GM06990 (cell line): ENCODE measurements around the gene IL1RAPL1.

ENCODE experiments used
- DNase-seq: peaks from one replicate; pipeline ENCODE4 v3.0.0-alpha.2; 2011; ENCODE audit not compliant: insufficient read length; ENCODE audit errors: extremely low read depth
- H3K27me3 ChIP-seq: replicated peaks from 2 replicates; pipeline ENCODE4 v1.6.0; 2011; ENCODE audit warnings: low read length; ENCODE audit not compliant: control insufficient read depth, insufficient read depth
- H3K36me3 ChIP-seq: 2 replicates; pipeline ENCODE4 v1.5.1; 2011; ENCODE audit warnings: low read length; ENCODE audit not compliant: control insufficient read depth, insufficient read depth
- H3K4me3 ChIP-seq: replicated peaks from 2 replicates; pipeline ENCODE4 v1.5.1; 2011; ENCODE audit warnings: low read depth, mild to moderate bottlenecking, control low read depth, low read length
- CTCF ChIP-seq: IDR thresholded peaks from 2 replicates; pipeline ENCODE4 v1.5.1; 2011; ENCODE audit warnings: low read length, control low read depth, mild to moderate bottlenecking, inconsistent platforms; ENCODE audit not compliant: insufficient read depth, poor library complexity, severe bottlenecking

Gene IL1RAPL1

GRCh38 chrX:28552882-28553829 lies 34.1 kb upstream of the IL1RAPL1 start:
- no peaks in the 10 kb centered on the region for H3K36me3 ChIP-seq
- H3K4me3 ChIP-seq = no peak overlapping the region
- no peak for DNase-seq
- H3K27me3 ChIP-seq = no peaks in the 10 kb centered on the region
- TF ChIP-seq CTCF = no peak

- TF ChIP-seq CTCF = no peak
These were observed 11.1 kb upstream of the IL1RAPL1 start for GRCh38 chrX:28576117-28576516.

GRCh38 chrX:28581522-28581921 lies 5.7 kb upstream of the IL1RAPL1 start:
- no peak overlapping the region for H3K4me3 ChIP-seq
- H3K36me3 ChIP-seq = no peaks in the 10 kb centered on the region
- no peak for DNase-seq
- TF ChIP-seq CTCF = no peak
- no peaks in the 10 kb centered on the region for H3K27me3 ChIP-seq

More at GRCh38 chrX:28576117-28576516, 11.1 kb upstream of the IL1RAPL1 start:
- no peaks in the 10 kb centered on the region for H3K36me3 ChIP-seq
- no peak for DNase-seq
- no peak overlapping the region for H3K4me3 ChIP-seq
- H3K27me3 ChIP-seq = no peaks in the 10 kb centered on the region

GRCh38 chrX:28582511-28582910 lies 4.7 kb upstream of the IL1RAPL1 start:
- no peak for TF ChIP-seq CTCF
- Histone ChIP-seq H3K27me3 (no peaks in the 10 kb centered on the region), H3K36me3 (no peaks in the 10 kb centered on the region), H3K4me3 (no peak overlapping the region)
- DNase-seq = no peak

- no peaks in the 10 kb centered on the region for H3K36me3 ChIP-seq
- no peak for TF ChIP-seq CTCF
- DNase-seq = no peak
- no peaks in the 10 kb centered on the region for H3K27me3 ChIP-seq
- no peak overlapping the region for H3K4me3 ChIP-seq
These were observed 3.2 kb upstream of the IL1RAPL1 start for GRCh38 chrX:28584025-28584424.
